Tongue (tissue), 2 donors: ENCODE results near the gene TMEM140. TPM values are rescaled to one million over a fixed set of nuclear protein-coding genes. Genes with fewer than 3 reads are reported as not detected.

Source experiments
- DNase-seq: peaks from one replicate; pipeline ENCODE4 v3.0.0-alpha.2; 2015
- total RNA-seq: library from RNA; depleted of rRNA; stranded (reverse); fragments of >200 nt; gene quantifications from one replicate; pipeline ENCODE4 v1.2.3, GENCODE V29; 2014

The TMEM140 gene
- total RNA-seq, 1 donor from 2014 or later: 4.0 TPM

DNA sequence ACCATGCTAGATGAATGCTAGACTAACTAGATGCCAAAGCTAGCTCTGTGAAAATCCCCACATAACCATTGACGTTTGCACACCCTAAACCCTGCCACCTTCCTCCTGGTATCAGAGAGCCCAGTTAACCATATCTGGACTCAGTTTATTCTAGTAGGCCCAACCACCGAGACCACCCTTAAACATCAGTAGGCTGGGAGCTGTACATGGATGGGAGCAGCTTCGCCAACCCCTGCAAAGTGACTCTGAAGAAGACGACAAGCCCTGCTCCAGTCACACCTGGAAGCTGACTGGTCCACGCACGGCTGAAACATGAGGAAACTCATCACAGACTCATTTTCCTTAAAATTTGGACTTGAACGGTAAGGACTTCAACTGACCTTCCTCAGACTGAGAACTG is 27.1 kb downstream of the TMEM140 start:
- DNase-seq: no peak

DNA sequence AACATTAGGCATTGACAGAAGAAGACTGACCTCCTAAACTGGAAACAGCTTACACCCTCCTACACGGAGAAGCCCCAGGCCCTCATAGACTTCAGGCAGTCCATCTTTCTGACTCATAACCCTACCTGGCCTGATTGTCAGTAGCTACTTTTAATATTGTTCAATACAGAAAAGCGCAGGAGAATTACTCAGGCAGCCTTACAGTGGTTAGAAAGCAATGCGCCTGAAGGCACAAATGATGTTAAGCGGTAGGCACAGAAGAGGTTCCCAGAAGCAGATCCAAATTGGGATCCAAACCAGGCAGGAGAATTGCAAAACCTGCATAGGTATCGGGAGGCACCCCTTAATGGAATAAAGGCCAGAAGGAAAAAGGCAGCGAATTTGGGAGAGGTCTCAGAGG is 28.1 kb downstream of the TMEM140 start:
- DNase-seq: no peak

DNA sequence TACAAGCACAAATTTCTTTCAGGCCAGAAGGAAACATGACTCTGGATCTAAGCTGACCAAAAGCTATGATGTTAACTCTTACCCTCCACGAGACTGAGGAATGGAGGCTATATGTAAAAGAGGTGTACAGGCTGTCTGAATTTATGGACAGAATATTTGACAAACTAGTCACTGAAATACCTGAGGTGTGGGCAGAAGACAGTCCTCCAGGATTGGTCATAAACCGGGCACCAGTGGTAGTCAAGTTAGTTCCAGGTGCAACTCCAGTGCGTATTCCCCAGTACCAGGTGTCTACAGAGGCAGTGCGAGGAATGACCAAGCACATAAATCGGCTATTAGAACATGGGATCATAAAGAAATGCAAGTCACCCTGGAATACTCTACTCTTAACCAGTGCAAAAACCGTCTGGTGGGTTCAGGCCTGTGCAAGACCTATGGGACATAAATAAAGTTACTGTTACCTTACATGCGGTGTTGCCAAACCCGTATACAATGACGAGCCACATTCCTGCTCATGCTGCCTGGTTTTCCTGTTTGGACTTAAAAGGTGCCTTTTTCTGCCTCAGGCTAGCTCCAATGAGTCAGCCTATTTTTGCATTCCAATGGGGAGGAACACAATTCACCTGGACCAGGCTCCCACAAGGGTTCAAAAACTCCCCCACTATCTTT is 29.3 kb downstream of the TMEM140 start:
- no peak for DNase-seq

DNA sequence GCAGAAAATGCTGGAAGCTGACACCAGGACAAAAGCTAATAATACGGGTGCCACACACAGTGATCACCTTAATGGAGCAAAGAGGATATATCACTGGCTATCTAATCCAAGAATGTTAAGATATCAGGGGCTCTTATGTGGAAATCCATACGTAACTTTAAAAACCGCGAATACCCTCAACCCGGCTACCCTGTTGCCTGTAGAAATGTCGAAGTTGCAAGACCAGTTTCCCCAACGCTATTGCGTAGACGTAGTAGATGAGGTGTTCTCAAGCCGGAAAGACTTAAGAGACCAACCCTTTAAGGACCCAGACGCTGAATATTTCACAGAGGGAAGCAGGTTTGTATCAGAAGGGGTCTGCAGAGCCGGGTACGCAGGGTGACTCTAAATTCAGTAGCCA is 30.5 kb downstream of the TMEM140 start:
- no peak for DNase-seq

DNA sequence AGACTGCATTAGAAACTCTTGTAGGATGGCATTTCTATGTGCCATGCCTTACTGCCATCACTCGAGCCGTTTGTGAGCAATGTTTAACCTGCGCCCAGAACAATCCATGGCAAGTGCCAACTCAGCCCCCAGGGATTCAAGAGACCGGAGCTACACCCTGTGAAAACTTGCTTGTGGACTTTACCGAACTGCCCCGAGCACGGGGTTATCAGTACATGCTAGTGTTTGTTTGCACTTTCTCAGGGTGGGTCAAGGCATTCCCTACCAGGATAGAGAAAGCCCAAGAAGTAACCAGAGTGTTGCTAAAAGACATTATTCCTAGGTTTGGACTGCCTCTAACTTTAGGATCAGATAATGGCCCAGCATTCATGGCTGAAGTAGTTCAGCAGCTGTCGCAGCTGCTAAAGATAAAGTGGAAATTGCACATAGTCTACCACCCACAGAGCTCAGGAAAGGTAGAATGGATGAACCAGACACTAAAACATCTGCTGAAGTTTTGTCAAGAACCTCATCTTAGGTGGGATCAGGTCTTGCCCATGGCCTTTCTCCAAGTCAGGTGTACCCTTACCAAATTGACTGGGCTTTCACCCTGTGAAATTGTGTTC is 31.6 kb downstream of the TMEM140 start:
- DNase-seq: no peak

DNA sequence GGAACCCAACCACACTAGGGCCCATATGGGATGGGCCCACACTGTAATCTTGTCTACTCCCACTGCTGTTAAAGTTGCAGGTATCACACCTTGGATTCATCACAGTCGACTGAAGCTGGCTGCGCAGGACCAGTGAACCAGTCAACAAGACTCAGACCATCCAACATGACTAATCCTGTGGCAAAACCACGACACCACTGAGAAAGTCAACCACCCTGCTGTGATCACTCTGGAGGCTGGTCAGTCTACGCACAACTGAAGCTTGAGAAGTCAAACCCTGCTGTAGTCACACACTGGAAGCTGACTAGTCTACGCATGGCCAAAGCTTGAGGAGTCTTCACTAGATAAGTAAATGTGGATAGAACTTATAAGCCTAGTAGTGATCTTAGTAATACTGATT is 32.2 kb downstream of the TMEM140 start:
- no peak for DNase-seq

DNA sequence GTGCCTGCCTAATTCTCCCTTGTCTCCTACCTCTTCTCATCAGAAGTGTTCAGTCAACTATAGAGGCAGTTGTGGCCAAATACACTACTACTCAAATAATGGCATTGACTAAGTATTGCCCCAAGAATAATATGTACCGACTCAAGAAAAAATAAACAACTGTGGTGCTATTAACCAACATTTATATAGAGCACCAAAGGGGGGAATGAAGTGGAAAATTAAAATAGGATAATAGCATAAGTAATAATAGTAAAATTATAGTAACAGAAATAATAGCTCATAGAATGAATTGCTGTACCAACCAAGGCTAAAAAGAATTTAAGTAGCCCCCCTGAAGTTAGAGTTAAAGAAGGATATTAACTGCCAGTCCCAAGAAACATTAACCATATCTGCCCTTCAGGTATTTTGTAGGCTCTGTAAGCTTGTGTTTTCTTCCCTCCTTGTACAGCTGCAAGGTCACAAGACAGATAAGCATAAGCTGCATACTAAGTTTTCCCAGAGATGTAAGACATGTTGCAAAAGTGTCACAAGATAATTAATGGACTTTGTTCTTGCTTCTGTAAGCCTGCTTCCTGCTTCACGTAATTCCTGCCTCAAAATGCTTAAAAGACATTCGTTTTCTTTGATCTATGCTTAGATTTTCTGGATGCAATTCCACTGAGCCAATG is 33.5 kb downstream of the TMEM140 start:
- no peak for DNase-seq

DNA sequence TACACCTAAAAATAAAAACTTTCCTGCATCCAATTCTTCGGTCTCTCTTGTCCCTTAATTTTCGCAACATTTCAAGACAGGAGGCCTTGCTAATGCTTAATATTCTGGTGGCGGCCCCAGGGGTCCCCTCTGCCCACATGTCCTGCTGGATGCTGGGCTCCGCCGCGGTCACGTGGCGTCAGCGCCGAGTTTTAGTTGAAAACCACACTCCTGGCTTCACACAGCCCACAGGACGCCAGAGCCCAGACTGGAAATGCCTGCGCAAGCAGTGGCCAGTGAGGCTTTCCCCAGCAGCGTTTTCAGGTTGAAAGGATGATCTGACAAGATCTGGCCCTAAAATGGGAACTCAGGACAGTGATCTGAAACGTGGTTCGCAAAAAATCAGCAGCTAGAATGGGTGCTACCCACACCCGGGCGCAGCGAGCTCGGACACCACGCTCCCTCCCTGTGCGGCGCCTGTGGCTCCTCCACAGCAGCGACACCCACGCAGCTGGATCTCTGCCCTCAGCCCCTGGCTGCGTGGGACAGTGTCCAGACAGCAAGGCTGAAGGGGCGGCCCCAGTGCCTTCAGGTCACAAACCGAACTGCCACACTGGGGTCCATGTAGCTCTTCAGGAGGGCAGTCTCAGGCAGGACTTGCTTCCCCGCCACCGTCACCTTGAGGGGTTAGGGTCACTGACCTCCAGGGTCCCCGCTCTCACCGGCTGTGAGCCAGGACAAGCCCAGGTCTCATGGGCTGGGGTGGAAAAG is 34.2 kb downstream of the TMEM140 start:
- DNase-seq: no peak

DNA sequence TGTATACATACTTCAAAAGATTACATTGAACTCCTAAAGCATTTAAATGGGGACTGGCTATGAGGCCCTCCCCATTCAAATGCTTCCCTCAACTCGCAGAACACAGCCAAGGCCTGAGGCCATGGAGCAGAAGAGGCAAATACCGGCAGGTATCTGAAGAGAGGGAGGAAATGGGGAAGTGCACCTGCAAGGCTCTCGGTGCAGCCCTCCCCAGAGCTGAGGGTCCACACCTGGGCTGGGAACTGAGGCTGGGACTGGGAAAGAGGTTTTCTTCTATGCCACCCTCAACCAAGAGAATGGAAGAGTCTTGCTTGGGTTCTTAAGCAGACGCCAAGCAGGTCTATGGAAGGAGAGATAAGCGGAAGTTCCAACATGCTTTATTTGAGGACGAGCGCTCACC is 35.6 kb downstream of the TMEM140 start:
- DNase-seq: no peak

DNA sequence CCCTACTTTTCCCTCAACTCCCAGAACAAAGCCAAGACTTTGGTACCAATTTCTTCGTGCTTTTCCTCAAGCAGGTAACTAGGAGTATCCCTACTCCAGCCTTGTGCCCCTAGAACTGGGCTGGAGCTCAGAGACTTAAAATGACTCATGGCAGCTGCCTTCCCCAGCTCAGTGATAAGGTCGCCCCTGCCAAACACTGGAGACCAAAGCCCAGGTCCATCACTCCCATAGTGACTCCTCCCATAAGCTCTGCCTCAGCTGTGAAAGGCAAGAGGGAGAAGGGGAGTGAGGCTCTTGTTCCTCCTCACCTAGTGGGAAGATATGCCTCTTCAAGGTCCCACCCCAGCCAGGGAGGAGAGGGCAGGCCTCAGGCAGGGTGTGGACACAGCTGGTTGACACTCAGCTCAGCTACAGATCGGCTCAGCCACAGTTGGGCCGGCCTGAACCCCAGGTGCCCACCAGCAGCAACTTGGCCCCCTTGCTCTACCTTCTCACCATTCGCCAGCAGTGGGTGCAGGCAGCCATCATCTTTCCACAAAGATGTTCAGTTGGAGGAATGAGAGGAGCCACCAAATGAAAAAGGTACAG is 36.5 kb downstream of the TMEM140 start:
- DNase-seq: no peak

DNA sequence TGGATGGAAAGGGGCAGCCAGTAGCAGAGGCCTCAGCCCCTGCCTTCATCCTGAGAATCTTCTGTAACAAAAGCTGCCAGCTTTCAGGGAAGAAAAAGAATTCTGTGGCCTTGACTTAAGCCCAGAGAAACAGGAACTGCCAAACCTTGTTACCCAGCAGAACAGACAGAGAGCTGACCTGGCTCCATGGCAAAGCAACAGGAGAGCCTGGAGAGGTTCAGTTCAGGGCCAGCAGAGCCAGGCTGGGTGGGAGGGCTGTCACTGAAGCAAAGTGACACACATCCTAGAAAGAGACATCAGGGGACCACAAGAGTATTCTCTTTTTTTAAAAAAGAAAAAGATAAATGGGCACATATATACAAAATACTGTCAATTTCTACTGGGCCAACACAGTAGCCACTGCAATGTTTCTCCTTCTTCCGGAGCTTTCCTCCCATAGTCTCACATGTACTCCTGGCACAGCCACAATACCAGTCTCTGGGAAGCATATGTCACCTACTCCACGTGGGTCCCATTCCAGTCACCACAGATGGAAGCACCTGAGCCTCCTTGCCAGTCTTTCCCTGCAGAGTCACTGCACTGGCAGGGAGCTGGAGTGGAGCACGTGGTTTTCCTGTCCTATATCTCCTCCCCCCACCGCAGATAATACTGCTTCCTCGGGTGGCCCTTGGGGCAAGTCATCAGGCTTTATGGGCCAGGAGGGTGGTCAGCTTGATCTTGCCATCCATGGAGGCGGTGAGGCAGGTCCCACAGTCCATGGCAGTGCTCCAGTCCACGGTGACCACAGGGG is 37.8 kb downstream of the TMEM140 start:
- no peak for DNase-seq

DNA sequence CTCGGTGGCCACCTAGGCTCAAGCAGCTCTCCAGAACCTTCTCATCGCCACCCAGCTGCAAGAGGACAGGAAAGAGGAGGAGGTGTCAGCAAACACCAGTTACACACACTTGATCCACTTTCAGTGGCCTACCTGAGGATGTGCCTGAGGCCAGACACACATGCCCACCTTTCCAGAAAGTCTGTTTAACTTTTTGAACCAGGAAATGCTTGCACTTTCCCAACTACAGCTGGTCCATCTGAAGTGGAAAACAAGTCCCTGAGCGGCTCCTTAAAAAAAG is 38.3 kb downstream of the TMEM140 start:
- no peak for DNase-seq

DNA sequence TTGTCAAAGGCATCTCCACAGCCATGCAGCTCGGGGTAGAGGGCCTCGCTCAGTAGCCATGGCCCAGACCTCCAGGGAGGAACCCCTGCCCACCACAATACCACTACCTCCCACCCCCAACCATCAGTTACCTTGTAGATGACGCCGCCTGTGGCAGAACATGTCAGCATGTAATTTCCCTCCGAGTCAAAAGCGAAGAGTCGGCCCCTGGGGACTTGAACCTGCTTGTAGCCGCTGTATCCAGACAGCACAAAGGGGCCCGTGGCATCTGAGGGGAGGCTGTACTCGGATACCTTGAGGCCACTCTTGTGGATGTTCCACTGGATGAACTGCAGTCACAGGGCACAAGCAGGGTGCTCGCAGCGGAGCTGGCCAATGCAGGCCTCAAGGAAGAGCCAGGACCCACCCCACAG is 39.0 kb downstream of the TMEM140 start:
- no peak for DNase-seq

DNA sequence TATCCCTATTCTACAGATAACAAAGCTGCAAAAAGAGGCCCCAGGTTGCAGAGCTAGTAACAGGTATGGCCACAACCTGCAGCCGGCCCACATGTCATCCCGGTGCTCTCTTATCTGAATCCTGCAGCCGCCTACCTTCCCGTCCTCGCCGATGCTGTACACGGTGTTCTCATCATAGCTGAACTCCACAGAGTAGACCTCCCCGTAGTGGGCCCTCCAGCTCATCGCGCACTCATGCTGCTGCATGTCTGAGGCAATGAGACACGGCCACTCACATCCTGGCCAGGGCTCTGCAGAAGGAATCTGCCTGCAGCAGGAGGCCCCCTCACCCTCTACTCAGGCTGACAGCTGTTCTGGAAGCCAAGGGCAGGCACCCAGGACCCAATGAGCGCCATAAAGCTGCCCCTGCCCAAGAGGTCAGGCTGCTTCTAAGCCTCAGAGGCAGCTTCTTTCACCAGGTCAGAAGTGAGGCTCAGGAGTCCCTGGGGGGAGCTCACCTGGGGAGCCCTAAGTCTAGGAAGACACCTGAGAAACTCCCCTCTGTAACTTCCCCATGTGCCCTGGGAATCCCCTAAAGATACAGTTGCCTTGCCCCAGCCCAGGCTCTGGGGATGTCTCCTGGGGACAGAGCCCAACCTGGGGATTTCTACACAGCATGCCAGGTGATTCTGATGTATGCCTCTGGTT is 40.6 kb downstream of the TMEM140 start:
- no peak for DNase-seq

DNA sequence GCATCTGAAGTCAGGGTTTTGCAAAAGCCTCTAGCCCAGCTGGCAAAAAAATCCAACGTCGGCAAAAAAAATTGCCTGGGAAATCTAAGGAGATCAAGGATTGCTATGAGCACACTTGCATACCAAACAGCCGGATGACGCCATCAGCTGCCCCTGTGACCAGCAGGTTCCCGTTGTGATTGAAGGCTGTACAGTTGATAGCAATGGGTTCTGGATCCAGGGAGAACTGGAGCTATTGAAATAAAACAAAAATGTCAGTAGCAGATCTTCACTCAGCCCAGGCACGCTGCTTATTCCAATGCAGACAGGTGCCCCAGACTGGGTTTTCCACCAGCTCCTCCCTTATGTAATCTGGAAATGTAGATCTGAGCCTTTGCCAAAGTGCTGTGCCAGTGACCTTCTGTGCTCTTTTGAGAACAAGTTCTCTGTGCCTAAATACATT is 41.4 kb downstream of the TMEM140 start:
- no peak for DNase-seq

DNA sequence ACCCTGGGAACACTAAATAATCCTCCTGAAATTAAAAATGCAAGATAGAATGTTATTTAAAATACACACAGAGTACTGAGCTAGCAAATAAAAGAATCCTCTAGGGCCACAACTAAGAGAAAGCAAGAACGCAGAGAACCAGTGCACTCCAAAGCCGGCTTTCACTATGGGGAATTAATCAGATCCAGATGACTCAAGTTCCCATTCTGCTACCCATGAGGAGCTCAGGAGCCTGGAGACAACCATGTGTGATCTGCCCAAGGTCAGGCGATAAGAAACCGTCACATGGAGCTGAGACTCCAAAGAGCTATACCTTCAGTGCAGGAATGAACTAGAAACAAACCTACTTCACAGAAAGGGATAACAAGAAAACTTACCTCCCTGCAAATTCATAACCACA is 42.1 kb downstream of the TMEM140 start:
- no peak for DNase-seq

DNA sequence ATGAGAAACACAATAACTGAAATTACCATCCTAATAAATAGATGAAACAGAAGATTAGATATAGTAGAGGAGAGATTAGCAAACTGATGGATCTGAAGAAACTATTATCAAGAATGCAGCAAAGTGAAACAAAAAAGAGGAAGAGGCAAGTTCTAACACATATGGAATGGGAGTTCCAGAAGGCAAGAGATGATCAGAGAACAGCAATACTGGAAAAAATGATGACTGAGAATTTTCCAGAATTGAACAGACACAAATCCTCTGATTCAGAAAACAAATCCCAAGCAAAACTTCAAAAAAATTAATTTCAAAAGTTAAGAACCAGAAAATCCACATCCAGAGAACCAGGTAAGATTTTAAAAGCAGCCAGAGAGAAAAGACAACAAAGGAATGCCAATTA is 42.8 kb downstream of the TMEM140 start:
- no peak for DNase-seq

DNA sequence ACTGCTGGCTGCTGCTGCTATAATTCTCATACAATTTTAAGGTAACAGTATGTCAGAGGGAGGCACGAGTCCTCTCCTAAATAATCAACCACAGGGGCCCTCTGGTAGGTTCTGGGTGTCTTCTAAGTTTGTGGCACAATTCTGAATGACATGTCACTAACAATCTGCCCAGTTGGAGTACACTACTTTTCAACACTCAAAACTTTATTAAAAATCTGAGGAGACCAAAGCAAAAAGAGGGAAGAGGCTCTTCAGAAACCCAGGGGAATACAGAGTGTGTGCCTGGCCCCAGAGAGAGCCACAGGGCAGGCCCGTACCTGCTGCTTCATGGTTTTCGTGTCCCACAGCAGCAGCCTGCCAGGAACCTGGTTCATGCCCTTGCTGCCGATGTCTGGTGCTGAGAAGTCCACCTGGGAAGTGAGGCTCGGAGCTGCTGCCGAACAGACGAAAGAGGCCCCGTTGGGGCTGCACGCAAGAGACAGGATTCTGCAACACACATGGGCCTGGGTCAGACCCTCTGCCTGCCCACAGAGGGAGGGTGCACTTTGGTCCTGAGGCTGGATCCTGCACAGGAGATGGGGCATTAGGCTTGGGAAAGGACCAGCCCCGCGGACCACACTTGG is 45.2 kb downstream of the TMEM140 start:
- DNase-seq: no peak

DNA sequence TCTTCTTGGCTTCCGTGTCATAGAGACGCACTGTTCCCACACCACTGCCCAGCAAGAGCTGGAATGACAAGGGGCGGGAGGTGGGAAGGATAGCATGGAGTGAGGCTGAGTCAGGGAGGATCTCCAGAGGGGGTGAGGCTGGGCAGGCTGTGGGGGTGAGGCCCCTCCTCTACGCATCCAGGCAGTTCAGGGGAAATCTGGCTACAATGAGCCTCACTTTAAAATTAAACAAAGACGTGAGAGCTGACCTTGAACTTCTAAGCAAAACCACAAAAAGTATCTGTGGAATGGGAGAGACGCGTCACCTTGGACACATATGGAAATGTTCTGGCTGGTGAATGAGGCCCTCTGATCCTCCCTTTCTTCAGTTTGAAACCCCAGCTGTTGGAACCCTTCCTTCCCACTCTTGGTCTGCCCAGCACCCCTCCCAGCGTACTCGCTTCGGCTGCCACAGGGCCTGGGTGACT is 45.8 kb downstream of the TMEM140 start:
- peak; percentile 47 for DNase-seq

DNA sequence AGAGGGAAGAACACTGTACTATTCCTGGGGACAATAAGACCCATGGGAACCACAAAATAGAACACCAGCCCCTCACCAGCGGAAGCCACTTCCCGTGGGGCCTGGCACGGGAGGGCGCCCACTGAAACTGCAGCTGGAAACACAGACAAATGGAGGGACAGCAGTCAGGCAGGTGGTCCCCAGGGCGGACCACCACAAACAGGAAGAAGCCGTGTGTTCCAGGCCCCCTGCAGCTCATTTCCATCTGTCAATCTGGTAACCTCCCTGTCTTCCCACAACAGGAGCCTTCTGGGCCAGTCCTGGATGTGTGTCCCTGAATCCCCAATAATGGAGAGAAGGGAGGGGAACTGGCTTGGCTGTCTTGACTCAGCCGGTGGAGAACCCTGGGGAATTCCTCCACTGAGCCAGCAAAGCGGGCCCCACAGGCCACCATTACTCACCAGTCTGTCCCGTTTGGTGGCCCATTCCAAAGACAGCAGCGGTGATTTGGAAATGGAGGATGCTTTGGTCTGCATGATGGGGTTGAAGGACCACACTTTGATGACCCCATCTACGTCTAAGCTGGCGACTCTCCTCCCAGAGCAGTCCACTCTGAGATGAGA is 46.7 kb downstream of the TMEM140 start:
- no peak for DNase-seq
